Aorta (tissue), 5 donors: ENCODE measurements around the gene RPS19BP1. TPM values are rescaled to one million over a fixed set of nuclear protein-coding genes. Genes with fewer than 3 reads are reported as not detected.

ENCODE experiments used
- ATAC-seq: fragments of 200-7000 bp; cut with Tn5 transposase; one replicate; pipeline ENCODE4 v1.9.1; 2022; ENCODE audit warnings: moderate library complexity; ENCODE audit not compliant: low FRiP score
- DNase-seq, 2 donors: peaks; one replicate each; pipeline ENCODE4 v3.0.0-alpha.2; 2020
- H3K27ac ChIP-seq, 2 donors: one replicate each; pipeline ENCODE4 v1.5.1; 2013; ENCODE audit warnings: low read length in 2 of 2, mild to moderate bottlenecking in 2 of 2, moderate library complexity in 2 of 2, control low read depth in 1 of 2, inconsistent platforms in 1 of 2, low read depth in 1 of 2
- H3K27me3 ChIP-seq, 2 donors: one replicate each; pipeline ENCODE4 v1.6.1; 2013; ENCODE audit warnings: control low read depth in 1 of 2, low read length in 1 of 2, mild to moderate bottlenecking in 1 of 2, moderate library complexity in 1 of 2; ENCODE audit not compliant: insufficient read depth in 2 of 2, control insufficient read depth in 1 of 2
- H3K36me3 ChIP-seq, 2 donors: one replicate each; pipeline ENCODE4 v1.6.1; 2013; ENCODE audit warnings: control low read depth in 1 of 2, low read length in 1 of 2, mild to moderate bottlenecking in 1 of 2; ENCODE audit not compliant: insufficient read depth in 2 of 2, control insufficient read depth in 1 of 2
- H3K4me1 ChIP-seq, 2 donors: one replicate each; pipeline ENCODE4 v1.6.1; 2013; ENCODE audit warnings: low read length in 2 of 2, control low read depth in 1 of 2, mild to moderate bottlenecking in 1 of 2, moderate library complexity in 1 of 2; ENCODE audit not compliant: insufficient read depth in 2 of 2, control insufficient read depth in 1 of 2
- H3K4me3 ChIP-seq, 2 donors: one replicate each; pipeline ENCODE4 v1.5.1; 2013; ENCODE audit warnings: low read length in 2 of 2, control low read depth in 1 of 2, mild to moderate bottlenecking in 1 of 2
- H3K9me3 ChIP-seq: one replicate; pipeline ENCODE4 v1.6.1; 2013; ENCODE audit warnings: mild to moderate bottlenecking, low read length; ENCODE audit not compliant: control insufficient read depth
- WGBS, 2 donors: extraction: QIAGEN DNeasy Blood & Tissue Kit; methylation state at CpG; one replicate each; pipeline ENCODE4 v1.1.7; 2013; 5-methylcytosine and 5-hydroxymethylcytosine counted together
- intact Hi-C, 2 donors: fragments of 100-400 bp; cut with DNase I; formaldehyde crosslinking; loops; one replicate each; pipeline versions ENCODE4 v1.14.2 to v1.15.0; 2022
- polyA plus RNA-seq, 2 donors: library from polyadenylated mRNA; stranded (reverse); fragments of 200-250 nt; gene quantifications; one replicate each; pipeline ENCODE4 v1.2.3, GENCODE V29; 2013
- total RNA-seq, 2 donors: library from RNA; stranded (reverse); fragmentation: NEBNext Ultra II Directional; extraction: Animal tissue kit (Norgen Biotek cat#: 25700); gene quantifications; one replicate each; pipeline ENCODE4 v1.2.1, GENCODE V29; 2021
- donor health status: healthy with polysubstance abuse.
- donor health status: Bipolar disorder and iron deficiency.
- donor health status: DM: no; HTN: no; CAD: no.
- donor health status: DM: no; HTN: no; CAD: no.
- donor health status: DM: yes; HTN: yes; CAD: no.

The RPS19BP1 gene
- total and polyA plus RNA-seq, 4 donors, result 50.4 to 160 (median 105) TPM

DNA sequence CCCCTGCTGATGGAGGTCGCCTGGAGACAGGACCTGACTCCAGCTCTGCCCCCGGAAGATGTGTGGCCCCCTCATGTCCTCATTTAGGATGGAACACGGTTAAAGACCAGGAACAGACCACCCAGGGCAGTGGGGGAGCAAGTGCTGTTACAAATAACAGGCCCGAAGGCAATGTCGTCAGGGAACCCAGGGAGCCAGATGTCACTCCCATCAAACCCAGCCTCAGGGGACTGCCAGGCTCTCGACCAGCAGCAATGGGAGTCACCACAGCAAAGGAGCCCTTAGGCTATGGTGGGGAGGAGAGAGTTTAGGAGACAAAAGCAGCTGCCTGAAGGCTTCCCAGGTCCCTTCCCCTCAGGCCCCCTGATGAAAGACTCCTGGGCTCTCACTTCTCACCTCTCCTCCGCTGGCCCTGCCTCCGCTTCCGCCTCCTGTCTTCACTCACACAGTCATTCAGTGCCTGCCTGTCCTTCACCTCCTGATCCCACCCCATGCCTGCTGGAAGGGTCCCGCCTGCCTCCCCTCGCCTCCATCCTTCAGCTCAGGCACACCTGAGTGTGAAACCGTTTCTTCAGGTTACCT, 4.4 kb downstream of the RPS19BP1 start:
- intact Hi-C loops, result loop anchor here in 1 of 2 donors (5.0 to 10.0 kb wide), 2 partner anchors 213 to 356 kb away; partner anchors contain the start of gene RPL3
- Histone ChIP-seq H3K4me3 (no peak overlapping the region), H3K27me3 (no peaks in the 10 kb centered on the region), H3K36me3 (peaks cover 4% of the 10 kb centered on the region in 2 donors), H3K9me3 (no peaks in the 10 kb centered on the region), H3K27ac (no peak overlapping the region), H3K4me1 (no peaks in the 10 kb centered on the region)
- ATAC-seq, result no peak
- no peak for DNase-seq
- 51% methylated on average over 12 of the region's 12 CpGs for WGBS, 2 donors

DNA sequence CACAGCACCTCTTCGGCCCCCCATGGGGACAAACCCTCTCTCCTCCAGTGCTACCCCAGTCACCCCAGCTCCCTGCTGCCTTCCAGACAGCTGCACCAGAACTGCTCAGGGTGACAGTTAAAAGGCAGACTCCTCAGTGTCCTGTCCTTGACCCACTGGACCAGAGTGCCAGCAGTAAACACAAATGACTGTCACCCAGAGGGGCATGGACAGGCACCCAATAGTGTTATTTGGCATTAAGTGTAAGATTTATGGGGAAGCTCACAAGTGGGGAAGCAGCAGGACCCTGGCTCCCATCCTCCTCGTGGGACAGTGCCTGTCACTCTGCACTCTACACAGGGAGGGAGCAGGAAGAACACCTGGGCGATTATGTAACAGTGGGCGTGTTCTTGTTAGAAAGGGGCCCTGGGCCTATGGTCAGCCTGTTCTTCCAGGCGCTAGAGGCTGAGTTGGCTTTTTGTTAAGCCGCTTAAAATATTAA, 5.0 kb downstream of the RPS19BP1 start:
- Histone ChIP-seq H3K9me3 (no peaks in the 10 kb centered on the region), H3K27ac (no peak overlapping the region), H3K36me3 (peaks cover 4% of the 10 kb centered on the region in 2 donors), H3K4me3 (no peak overlapping the region), H3K27me3 (no peaks in the 10 kb centered on the region), H3K4me1 (no peaks in the 10 kb centered on the region)
- DNase-seq (no peak), ATAC-seq (no peak)
- intact Hi-C loops, result loop anchor here in 1 of 2 donors (5.0 to 10.0 kb wide), 2 partner anchors 213 to 355 kb away; partner anchors contain the start of gene RPL3
- WGBS, 2 donors, result 50 to 58% methylated on average over 6 of the region's 6 CpGs

DNA sequence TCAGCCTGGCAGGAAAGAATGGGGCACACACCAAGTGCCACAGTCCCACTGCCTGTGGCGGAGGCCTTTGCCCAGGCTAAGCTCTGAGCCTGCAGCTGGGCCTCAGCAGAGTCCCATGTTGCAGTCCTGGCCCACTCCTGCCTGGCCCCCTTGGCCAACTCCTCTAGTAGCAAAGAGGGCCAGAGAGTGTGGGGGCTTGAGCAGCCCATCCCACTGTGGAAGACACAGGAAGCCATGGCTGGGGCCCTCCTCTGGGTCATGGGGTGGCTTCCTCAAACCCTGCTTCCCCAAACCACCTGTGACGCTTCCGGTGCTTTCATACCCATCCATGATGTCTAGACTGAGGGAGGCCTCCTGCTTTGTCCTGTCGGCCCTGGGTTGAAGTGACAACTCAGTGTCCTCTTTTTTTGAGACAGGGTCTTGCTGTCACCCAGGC, 5.8 kb downstream of the RPS19BP1 start:
- no peak overlapping the region for H3K4me3 ChIP-seq
- H3K27me3 ChIP-seq, result no peaks in the 10 kb centered on the region
- no peaks in the 10 kb centered on the region for H3K9me3 ChIP-seq
- DNase-seq, result no peak
- peaks cover 4 to 6% of the 10 kb centered on the region in 2 donors for H3K36me3 ChIP-seq
- no peak overlapping the region for H3K27ac ChIP-seq
- intact Hi-C loops, result loop anchor here in 1 of 2 donors (5.0 to 10.0 kb wide), 2 partner anchors 212 to 354 kb away; partner anchors contain the start of gene RPL3
- H3K4me1 ChIP-seq, result no peaks in the 10 kb centered on the region
- no peak for ATAC-seq
- 71 to 74% methylated on average over 4 of the region's 4 CpGs for WGBS, 2 donors

DNA sequence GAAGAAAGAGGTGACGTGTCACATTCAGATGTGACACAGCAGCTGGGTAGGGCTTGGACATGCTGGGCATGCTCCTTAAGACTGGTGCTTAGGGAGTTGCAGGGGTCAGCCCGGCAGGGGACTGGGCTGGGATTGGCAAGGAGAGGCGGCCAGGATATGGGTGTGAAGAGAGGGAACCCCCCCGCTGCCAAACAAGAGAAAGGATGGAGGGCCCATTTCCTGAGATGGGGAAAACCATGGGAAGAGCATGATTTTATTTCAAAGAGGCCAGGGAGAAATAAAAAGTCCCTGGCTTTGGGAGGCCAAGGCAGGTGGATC, 6.9 kb downstream of the RPS19BP1 start:
- ATAC-seq (no peak), DNase-seq (peak in 1 of 2 donors; percentile 44)
- intact Hi-C loops, result loop anchor here in 1 of 2 donors (5.0 to 10.0 kb wide), 2 partner anchors 211 to 353 kb away; partner anchors contain the start of gene RPL3
- Histone ChIP-seq H3K4me3 (no peak overlapping the region), H3K9me3 (no peaks in the 10 kb centered on the region), H3K27ac (no peak overlapping the region), H3K36me3 (peaks cover 4 to 10% of the 10 kb centered on the region in 2 donors), H3K4me1 (no peaks in the 10 kb centered on the region), H3K27me3 (no peaks in the 10 kb centered on the region)
- 70% methylated on average over 4 of the region's 4 CpGs for WGBS, 2 donors

DNA sequence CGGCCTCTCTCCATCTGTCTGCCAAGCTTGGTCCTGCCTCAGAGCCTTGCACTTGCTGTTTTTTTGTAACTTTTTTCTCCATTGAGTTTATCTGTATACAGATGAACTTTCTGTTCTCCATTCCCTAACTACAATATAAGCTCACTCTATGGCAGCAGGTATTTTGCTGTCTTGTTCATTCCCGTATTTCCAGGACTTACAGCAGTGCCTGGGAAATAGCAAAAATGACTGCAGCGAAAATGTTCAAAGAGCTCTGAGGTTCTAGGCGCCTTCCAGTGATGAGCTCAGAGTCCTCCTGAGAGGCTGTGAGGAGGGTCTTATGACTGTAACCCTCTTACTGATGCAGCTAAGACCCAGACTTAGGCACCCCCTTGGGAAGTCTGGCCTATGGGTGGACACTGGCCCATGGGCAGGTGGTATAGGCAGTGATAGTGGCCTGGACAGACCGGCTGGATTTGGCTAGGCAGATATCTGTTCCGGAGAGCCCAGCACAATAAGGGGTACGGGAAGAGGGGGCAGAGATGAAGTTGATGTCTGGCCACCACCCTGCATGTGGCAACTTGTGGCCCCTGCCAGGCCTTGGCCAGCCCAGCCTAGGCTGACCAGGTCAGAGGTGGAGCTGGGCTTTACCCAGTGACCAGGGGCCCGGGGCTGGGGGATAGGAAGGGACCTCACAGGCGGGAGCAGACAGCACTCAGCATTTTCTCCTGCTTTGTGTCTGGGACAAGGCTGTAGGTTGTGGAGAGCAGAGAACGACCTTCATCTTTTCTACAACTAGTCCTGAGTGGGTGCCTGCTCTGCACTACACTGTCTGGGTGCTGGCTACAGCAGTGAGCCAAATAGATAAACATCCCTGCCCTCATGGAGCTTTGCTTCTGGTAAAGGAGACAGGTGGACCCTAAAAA, 7.5 kb downstream of the RPS19BP1 start:
- H3K4me3 ChIP-seq, result no peak overlapping the region
- ATAC-seq, result no peak
- whole genome bisulfite sequencing, 2 donors, result 63 to 69% methylated on average over 10 of the region's 10 CpGs
- H3K27me3 ChIP-seq, result no peaks in the 10 kb centered on the region
- peaks cover 4 to 10% of the 10 kb centered on the region in 2 donors for H3K36me3 ChIP-seq
- H3K9me3 ChIP-seq, result no peaks in the 10 kb centered on the region
- peak in 1 of 2 donors; percentile 68 for DNase-seq
- no peaks in the 10 kb centered on the region for H3K4me1 ChIP-seq
- intact Hi-C loops, result loop anchor here (5.0 to 10.0 kb wide), 3 partner anchors 93 to 353 kb away; partner anchors contain the start of gene RPL3 (in 1 of the 2)
- H3K27ac ChIP-seq, result no peak overlapping the region

DNA sequence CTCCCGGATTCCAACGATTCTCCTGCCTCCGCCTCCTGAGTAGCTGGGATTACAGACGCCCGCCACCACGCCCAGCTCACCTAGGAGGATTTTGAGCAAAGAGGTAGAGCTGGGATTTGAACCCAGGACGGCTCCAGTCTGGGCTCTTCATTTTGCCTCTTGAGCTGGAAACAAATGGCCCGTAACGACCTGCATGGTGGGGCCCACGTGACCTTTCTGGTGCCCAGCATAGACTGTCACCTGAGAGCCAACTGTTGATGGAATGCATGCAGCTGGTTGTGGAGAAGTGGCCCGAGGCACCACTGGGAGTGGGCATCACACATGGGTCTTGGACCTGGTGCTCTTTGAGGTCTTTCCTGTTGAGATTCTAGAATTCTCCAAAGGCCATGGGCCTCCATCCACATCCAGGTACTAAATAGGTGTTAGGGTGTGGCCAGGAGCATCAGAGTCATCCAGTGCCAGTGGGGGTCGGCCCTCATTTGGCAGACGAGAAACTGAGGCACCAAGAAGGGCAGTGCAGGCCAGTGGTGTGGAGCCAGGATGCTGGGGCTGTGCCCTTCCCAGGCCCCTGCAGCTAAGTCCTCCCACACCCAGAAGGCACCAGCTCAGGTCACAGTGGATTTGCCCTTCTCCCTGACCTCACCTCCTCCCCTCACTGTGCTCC, 8.3 kb downstream of the RPS19BP1 start:
- ATAC-seq, result no peak
- peaks cover 4 to 10% of the 10 kb centered on the region in 2 donors for H3K36me3 ChIP-seq

DNA sequence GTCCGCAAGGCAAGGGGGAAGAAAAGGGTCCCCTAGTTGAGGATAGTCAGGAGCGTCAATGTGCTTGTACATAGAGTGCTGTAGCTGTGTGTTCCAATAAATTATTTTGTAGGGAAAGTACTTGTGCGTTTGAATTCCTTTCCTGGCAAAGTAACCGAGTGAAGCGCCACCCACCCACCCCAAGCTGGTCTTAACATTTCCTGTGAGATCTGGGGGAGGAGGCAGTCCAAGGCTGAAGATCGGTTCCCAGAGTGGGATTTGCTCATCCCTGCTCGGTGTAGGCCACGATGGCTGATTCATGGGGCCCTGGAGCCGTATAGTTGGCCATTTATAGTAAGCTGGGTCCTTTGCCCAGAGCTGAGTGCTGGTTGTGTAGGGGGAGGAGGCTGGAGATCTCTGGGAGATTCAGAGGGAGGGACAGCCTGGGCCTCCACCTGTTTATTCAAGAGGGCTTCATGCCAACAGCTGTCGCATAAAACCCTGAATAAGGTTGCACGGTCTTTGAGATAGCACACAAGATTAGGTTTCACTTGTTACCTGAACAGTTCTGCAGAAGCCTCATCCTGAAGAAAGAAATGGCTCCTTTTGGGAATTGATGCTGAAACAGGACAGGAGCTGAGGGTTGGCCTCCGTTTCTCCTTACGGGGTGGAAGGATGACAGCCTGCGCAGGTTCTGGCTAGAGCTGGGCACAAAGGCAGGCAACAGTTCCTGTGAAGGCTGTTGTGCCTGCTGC, 9.8 kb downstream of the RPS19BP1 start:
- Histone ChIP-seq H3K4me3 (peak overlapping the region; percentile 30 to 93), H3K27me3 (no peaks in the 10 kb centered on the region), H3K36me3 (peaks cover 4 to 10% of the 10 kb centered on the region in 2 donors), H3K4me1 (no peaks in the 10 kb centered on the region), H3K27ac (peak overlapping the region in 1 of 2 donors; percentile 20), H3K9me3 (no peaks in the 10 kb centered on the region)
- 3 to 5% methylated on average over 14 of the region's 14 CpGs for WGBS, 2 donors
- intact Hi-C loops, result loop anchor here (5.0 to 10.0 kb wide), 2 partner anchors 90 to 208 kb away; partner anchors contain the start of gene RPL3 (in 1 of the 2)
- ATAC-seq (peak; percentile 14), DNase-seq (peak in 1 of 2 donors; percentile 73)

More for the DNA sequence above, 8.3 kb downstream of the RPS19BP1 start:
- no peaks in the 10 kb centered on the region for H3K27me3 ChIP-seq
- no peak overlapping the region for H3K4me3 ChIP-seq
- intact Hi-C loops, result loop anchor here (5.0 to 10.0 kb wide), 2 partner anchors 92 to 209 kb away; partner anchors contain the start of gene RPL3 (in 1 of the 2)
- WGBS, 2 donors, result 65% methylated on average over 13 of the region's 13 CpGs
- no peak overlapping the region for H3K27ac ChIP-seq
- H3K4me1 ChIP-seq, result no peaks in the 10 kb centered on the region
- H3K9me3 ChIP-seq, result no peaks in the 10 kb centered on the region
- DNase-seq, result peak in 1 of 2 donors; percentile 71
